T-helper 22 cell (primary cell): ENCODE data around the gene MMP28.

Source experiments
- DNase-seq: peaks from one replicate; pipeline ENCODE4 v3.0.0-alpha.2; 2020; ENCODE audit warnings: low read depth

MMP28 gene

DNA sequence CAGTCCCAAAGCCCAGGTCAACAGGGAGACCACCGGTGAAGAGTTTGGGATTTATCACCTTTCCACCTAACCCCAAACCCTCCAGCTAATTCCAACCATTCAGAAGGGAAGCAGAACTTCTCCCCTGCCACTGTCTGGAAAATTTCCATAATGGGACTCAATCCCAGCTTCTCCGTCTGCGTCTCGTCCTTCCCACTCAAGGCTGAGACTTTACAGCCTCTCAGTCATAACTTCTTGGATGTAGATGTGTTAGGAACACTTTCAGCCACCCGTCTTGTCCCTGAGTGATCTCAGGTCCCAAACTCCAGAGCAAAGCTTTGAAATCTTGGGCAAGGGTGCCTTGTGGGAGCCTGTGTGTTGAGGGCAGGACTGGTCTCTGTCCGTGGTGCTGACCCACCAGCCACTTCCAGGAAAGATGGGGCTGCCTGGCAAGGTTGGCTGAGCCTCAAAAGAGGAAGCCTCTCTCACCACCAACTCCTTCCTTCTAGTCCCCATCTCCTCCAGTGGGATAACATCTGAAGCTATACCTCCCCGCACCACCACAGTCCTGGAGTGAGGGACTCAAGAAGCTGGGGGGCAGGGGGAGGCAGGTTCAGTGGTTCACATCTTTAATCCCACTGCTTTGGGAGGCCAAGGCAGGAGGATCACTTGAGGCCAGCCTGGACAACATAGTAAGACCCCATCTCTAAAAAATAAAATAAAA is 51.7 kb downstream of the MMP28 start:
- DNase-seq = no peak

DNA sequence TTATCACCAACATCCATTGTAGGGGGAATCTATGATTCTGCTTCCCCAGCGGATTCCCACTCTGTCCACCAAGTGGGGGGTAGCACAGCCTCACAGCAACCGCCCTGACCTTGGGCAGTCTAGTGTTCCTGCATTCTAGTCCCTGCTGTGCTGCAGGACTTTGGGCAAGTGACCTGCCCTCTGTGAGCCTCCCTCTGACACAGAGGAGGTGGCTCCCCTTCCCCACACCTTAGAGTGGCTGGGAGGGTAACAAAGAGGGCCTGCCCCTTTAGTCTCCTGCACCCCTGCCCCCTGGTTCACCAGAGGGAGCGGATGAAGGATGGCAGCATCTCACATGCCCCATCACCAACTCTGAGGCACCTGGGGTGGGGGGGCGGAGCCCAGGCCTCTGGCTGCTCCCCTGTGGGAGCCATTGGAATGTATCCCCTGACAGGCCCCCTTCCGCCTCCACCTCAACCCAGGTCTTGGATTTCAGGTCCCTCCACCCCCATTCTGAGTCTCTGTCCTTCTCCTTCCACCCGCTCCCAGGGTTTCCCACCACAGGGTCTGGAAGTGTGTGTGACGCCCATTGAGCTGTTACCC is 52.5 kb downstream of the MMP28 start:
- DNase-seq = no peak

DNA sequence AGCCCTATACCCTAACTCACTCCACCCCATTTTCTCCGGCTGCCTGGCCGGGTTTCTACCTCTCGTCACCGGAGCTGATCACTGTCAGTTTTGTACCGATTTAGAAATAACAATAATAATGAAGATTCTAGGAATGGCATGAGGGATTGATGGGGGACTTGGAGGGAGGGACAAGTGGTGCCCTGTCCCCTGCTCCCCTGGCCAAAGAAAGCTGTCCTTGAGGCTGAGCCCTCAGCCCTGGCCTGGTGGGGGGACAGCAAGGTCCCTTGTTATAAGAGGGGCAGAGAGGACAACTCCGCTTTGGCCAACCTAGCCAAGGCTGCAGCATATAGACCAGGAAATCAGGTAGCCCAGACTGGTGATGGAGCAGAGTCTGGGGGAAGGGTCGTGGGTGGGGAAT is 52.9 kb downstream of the MMP28 start:
- DNase-seq = no peak

DNA sequence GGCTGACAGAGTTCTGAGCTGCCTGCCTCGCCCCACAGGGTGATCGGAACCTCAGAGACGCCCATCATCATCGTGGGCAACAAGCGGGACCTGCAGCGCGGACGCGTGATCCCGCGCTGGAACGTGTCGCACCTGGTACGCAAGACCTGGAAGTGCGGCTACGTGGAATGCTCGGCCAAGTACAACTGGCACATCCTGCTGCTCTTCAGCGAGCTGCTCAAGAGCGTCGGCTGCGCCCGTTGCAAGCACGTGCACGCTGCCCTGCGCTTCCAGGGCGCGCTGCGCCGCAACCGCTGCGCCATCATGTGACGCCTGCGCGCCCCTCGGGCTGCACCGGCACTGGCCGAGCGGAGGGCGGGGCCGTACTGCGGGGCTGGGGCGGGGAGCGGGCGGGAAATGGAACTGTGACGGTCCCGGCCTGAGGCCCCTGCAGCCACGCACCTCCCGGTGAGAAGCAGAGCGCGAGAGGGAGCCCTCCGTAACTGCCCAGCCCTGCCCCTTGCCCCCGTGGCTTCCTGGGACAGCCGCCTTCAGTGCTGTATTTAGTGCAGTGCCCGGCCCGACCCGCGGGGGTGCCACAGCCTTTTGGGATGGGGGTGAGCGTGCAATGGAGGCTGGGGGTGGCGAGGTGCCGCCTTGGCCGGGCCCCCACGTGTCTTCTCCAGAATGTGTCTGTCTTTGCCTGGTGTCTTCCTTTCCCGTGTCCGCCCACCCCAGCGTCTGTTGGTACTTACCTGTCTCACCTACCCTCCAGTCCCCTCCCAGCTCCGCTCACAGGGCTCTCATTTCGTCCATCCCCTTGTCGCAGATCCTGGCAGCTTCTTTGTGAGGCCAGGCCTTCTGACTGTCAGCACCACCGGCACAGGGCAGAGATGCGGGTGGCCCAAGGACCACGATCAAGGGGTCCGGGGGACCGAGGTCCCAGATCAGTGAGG is 54.2 kb downstream of the MMP28 start:
- no peak for DNase-seq

DNA sequence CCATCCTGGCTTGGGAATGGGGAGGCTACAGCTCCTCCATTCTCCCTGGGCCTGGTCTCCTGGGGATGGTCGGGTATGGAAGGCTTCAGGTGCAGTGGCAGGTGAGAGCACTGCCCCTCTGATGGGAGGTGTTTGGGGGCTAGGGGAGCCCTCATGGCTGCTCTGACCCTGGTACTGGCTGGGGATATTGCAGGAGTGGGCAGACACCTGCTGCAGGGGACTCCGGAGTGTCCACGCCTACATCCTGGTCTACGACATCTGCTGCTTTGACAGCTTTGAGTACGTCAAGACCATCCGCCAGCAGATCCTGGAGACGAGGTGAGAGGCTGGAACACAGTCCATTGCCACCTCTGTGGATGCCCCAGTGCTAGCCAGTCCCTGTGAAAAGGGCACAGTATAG is 55.2 kb downstream of the MMP28 start:
- no peak for DNase-seq

DNA sequence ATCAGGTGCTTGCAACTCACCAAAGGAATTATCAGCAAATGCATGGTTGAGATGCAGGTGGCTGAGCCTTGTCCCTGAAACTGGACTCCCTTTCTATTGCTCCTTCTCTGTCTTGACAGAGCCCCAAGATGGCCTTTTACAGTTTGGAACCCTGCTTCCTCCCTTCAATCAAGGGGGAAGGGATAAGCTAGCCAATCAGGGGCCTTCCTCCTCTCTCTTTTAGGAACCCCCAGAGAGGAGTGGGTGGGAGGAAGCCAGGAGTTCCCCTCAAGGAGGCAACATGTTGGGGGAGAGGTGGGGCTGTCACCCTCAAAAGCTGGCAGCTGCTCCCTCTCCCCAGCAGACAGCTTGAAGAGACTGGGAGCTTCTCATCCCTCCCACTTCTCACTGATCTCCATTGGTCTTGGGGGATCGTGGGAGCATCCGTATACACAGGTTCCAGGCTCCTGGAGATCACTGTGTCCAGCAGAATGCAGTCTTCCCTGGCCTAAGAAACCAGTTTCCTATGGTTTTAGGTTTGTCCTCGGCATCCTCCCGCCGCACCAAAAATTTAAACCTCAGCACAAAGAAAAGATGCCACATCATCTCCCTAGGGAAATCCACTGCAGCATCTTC is 56.8 kb downstream of the MMP28 start:
- no peak for DNase-seq

DNA sequence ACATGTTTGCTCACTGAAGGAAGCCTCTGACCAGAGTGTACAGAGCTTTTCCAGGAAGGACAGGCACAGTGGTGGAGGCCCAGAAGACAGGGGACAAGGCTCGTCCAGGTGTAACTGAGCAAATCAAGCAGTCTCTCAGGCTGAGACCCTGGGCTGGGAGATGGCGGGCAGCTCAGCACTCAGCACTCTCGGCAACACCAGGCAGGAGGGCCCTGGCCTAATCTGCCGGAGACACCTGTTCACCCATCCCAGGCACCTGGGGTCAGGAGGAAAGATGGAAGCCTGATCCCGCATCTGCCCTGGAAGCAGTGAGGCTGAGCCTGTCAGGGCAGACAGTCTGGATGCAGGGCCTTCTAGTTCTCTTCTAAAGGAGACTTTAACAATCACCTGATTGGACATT is 59.2 kb downstream of the MMP28 start:
- DNase-seq = no peak

DNA sequence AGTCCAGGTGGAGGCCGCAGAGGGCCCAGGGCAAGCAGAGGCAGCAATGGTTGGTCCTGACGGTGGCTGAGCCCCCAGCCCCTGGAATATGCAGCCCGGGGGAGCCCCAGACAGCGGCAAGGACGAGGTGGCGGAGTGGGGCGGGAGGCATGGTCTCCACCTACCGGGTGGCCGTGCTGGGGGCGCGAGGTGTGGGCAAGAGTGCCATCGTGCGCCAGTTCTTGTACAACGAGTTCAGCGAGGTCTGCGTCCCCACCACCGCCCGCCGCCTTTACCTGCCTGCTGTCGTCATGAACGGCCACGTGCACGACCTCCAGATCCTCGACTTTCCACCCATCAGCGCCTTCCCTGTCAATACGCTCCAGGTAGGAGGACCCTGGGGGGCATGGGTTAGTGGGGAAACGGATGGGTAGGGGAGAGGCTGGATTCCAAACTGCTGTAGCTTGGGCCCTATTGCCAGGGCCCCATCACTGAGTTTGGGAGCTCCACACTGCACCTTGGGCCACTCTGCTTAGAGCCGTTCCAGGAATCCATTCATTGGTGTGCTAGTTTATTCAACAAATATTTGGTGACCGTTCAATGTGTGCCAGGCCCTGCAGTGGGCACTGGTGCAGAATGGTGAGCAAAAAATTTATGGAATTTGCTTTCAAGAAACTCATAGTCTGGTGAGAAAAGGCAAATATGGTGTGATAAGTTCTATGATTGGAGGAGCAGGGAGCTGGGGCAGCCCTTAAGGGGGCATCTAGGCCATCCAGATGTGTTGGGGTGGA is 60.2 kb downstream of the MMP28 start:
- DNase-seq = no peak

DNA sequence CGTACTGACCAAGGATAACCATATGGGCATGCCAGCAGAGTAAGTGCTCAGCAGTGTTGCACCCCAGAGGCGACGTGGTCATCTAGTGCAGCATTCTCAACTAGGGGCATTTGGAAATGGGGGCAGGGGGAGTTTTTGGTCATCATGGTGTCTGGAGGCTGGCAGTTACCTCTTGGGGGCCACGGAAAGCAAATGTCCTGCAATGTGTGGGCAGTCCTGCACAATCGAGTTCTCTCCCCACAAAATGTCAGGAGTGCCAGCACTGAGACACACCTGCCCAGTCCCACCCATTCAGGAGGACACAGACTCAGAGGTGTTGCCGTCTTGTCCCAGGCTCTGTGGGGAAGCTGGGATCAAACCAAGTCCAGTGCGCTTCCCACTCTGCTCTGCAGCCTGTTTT is 61.0 kb downstream of the MMP28 start:
- DNase-seq = no peak

DNA sequence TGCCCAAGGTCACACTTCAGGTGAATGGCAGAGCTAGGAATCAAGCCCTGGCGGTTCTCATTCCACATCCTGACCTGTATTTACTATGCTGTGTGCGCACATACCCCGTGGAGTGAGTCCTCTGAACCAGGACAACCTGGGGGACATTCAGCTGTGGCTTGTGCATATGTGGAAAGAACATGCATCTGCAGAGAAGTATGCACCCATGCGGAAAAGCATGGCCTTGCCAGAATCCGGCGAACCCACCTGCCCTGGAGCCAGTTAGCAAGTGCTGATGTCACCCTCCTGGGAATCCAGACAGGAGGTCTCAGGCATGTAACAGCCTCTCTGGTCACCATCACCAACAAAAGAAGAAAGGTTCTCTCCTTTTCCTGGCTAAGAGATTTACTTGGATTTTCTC is 62.1 kb downstream of the MMP28 start:
- no peak for DNase-seq

DNA sequence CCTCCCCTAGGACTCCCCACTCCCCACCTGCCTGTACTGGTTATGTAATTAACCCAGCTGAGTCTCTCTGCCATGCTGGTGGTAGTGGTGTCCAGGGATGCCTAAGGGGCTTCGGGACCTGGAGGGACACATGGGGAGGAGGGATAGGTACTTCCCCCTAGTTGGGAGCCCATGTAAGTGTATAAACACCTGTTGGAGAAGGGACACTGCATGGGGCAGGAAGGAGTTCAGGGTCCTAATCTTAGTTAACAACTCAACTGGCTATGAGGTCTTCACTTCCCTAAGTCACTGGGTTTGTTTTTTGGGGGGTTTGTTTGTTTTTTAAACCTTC is 62.7 kb downstream of the MMP28 start:
- DNase-seq = no peak

DNA sequence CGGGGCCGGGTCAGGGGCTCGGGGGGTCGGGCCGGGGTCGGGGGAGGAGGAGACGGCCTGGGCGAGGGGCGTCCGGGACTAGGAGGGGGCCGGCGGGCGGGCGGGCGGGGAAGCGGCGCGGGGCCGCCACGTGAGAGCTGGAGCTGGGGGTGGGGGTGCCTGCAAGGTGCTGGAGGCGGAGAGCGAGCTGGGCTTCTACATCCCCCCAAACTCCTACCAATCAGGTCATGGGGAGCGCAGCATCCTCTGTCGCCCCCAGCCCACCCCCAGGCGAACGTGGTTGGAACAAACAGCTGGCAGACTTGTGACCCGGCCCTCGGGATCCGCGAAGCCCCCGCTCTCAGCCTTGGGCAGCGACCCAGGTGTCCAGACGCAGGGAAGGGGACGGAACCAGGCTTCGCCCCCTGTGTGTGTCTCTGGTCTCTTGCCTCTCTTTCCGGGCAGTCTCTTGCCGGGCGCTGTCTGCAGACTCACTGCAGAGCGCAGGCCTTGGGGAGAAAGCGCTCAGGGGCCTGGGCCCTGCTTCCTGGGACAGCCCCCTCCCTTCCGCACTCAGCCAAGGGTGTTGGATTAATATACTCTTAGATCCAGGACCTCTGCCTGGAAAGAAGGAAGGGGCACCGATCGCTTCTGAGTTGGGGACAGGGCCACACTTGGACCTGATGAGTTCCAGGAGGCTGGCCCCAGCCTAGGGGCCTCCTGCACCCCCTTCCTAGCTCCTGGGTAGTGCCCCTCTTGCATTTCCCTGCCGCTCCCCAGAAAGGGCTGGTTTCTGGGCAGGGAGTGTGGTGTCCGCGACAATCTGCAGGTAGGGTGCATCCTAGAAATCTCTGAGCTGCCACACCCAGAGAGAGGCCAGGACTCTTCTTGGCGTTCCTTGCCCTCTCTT is 63.3 kb downstream of the MMP28 start:
- DNase-seq = no peak

DNA sequence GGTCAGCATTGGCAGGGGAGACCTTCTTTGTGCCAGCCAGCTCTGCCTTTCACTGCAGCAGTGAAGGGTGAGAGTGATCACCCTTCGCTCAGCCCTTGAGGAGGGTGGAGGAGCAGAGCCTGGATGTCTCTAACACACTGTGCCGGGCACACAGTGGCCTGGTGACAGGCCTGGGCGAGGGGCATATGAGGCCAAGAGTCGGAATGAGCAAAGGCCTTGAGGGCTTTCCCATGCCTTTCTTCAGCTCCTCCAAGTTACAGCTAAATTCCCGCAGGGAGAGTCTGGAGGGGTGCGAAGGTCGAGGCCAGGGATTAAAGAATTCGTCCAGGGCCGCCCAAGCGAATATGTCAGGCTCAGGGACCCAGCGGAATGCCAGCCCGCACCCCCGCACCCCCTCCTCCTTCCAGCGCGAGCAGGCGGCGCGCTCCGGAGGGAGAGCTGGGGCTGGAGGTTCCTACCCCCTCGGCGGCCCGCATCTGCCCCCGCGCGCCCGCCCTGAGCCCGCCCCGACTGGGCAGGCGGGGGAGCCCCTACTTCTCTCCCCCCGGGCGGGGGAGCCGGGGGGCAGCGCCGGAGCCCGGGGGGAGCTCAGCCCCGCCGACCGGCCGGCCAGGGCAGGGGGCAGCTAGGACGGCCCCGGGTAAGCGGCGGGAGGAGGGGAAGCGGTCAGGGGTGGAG is 64.1 kb downstream of the MMP28 start, which contains the start of gene RASL10B:
RASL10B (plus strand) TSS at position 401 of the 678 bp plus-strand sequence. CDS start 3,546 bp downstream, outside the sequence.
- no peak for DNase-seq

DNA sequence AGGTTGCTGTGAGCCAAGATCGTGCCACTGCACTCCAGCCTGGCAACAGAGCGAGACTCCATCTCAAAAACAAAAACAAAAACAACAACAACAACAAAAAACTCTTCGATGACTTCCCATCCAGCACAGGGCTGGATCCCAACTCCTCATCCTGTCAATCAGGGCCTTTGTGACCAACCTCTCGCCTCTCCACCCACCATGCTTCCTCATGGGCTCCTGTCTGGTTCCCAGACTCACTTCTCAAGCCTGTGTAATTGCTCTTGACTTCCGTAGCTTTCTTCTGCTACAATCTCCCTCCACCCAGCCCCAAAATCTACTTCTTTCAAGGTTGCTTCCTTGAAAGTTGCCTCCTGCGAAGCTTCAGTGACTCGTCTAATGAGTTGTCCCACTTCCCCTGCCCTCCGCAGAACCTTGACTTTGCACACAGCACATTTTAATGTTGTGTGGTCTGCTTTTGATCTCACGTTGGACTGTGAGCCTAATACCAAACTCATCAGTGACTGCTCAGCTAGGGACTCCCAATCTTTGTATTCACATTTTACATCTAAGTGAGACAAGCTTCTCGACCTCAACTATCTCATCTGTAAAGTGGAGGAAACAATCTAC is 64.9 kb downstream of the MMP28 start:
- no peak for DNase-seq

DNA sequence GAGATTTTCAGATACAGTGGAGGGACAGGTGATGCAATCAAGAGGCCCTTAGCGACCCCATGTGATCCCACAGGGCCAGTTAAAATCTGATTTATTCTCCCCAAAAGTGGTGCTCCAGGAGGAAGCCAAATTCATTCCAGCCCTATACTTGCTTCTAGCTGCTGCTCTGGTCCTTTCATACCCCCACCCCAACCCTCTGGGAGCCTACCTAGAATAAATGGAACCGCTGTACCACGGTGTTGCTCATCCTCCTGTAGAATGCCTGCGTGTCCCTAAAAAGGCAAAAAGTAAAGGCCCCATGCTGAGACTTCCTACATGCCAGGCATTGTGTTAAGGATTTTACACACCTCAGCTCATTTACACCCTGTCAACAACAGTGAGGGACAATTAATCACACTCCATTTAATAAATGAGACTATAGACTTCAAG is 66.0 kb downstream of the MMP28 start:
- no peak for DNase-seq

DNA sequence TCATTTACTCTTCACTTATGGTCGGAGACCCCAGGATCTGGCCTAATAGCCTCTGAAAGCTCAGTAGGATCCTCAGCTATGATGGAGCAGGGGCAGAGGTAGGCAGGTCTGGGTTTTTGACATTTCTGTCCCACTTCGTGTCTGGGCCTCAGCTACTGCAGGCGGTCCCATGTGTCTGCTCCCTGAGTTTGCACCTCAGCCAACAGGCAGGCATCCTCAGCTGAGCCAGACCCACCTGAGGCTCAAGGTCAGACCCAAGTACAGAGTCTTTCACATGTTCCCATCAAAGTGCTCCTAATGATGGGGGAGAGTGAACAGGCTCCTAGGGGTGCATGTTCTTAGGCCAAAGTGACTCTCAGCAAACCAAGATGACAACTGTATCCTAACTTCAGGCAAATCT is 66.9 kb downstream of the MMP28 start:
- no peak for DNase-seq

DNA sequence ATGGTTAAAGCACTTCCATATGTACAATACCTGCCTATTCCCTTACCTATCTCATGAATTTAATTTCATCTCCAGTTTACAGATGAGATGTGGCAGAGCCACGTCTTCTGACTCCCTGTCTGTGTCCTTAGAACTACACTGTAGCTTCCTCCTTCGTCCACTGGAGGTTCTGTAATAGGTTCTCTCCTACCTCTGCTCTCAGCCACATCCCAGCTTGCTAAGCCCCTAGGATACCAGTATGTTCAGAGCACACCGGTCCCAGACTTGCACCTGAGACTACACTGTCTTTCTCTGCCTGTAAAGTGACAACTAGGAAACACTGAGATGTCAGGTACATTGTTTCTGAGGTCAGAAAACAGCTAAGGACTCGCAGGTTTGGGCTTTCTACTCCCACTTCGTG is 67.8 kb downstream of the MMP28 start:
- DNase-seq = no peak

DNA sequence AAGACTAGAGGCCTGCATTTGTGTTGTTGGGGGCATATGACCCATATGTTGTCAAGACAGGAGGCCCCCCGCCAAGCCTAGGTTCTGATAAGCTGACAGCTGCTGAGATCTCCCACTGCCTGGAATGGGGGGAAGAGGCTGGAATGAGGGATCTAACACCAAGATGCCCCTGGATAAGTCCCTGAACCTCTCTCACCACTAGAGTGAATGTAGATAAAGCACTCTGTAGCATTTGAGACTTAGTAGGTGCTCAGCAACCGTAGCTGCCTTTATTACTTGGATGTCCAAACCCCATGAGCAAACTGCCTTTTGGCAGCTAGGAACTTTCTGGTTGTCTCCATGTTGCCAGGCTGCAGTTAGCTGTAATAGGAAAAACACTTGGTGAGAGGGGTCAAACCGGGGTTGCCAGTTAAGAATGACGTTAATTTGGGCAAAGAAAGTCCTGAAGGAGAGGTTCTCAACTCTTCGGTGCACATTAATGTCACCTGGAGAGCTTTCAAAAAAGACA is 68.4 kb downstream of the MMP28 start:
- DNase-seq = no peak

DNA sequence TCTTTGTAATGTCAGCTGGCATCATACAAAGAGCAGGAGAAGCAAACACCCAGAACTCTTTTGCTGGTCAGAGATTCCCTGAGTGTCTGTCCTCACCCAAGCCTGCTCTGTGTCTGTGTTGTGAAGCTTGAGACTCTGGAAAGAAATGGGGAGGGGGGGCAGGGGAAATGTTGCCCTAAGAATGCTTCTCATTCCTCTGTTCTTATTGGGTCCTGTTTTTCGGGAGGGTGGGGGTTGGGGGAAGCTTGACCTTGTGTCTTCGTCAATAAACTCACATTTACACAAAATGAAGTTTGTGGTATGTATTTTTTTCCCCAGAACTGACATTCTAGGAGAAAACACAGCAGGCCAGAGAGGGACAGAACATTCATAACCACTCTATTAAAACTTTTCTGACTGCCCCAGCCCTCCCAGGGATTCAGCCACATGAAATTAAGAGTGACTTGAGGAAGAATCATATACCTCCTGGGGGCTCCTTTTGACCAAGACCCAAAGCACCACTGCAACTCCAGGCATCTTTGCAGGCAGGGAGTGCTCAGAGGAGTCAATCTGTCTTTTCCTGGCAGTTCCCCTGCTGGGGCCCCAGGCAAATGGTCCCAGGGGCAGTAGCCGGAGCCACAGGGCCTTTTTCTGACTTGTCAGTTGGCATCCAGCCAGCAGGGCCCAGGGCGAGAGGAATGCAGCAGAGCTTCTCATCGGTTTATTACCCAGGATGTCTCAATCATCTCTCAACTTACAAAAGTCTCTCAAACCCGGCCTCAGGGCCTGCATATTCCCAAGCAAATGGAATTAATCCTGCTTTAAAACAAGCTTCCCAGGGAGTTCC is 69.1 kb downstream of the MMP28 start:
- DNase-seq = no peak
